DMS114 treated with DMSO at 0.1 percent for 48 hours (cell line): ENCODE measurements around the gene ARHGAP21.
A peak's percentile ranks its signal among the peaks of the same experiment; 100 is the strongest.

ENCODE experiments used
- DNase-seq: peaks from one replicate; lab custom pipeline; 2025; ENCODE audit not compliant: unreplicated experiment; lab: John Stamatoyannopoulos, UW

ARHGAP21 gene

GRCh38 chr10:24579448-24579847, 144.2 kb downstream of the ARHGAP21 start:
- no peak for DNase-seq

- no peak for DNase-seq
Observed at GRCh38 chr10:24575481-24576002, 148.1 kb downstream of the ARHGAP21 start.

GRCh38 chr10:24574578-24575155, 149.0 kb downstream of the ARHGAP21 start:
- no peak for DNase-seq

GRCh38 chr10:24574161-24574560, 149.5 kb downstream of the ARHGAP21 start:
- no peak for DNase-seq

- DNase-seq = no peak
Observed at GRCh38 chr10:24571870-24572450, 151.7 kb downstream of the ARHGAP21 start.

- DNase-seq = no peak
Observed at GRCh38 chr10:24570658-24571426, 152.8 kb downstream of the ARHGAP21 start.

- DNase-seq = no peak
Observed at GRCh38 chr10:24569828-24570657, 153.6 kb downstream of the ARHGAP21 start.

- DNase-seq = no peak
Observed at GRCh38 chr10:24569330-24569796, 154.3 kb downstream of the ARHGAP21 start.

- DNase-seq = no peak
Observed at GRCh38 chr10:24568042-24568441, 155.6 kb downstream of the ARHGAP21 start.

- DNase-seq = no peak
Observed at GRCh38 chr10:24561453-24561852, 162.2 kb downstream of the ARHGAP21 start.

- peak; percentile 53 for DNase-seq
Observed at GRCh38 chr10:24556750-24557742, 166.6 kb downstream of the ARHGAP21 start.

GRCh38 chr10:24556126-24556749, 167.4 kb downstream of the ARHGAP21 start:
- no peak for DNase-seq

GRCh38 chr10:24554036-24554435, 169.7 kb downstream of the ARHGAP21 start:
- DNase-seq = no peak

- no peak for DNase-seq
Observed at GRCh38 chr10:24553051-24553612, 170.6 kb downstream of the ARHGAP21 start.

GRCh38 chr10:24552346-24553016, 171.2 kb downstream of the ARHGAP21 start:
- no peak for DNase-seq

- no peak for DNase-seq
Observed at GRCh38 chr10:24551161-24551560, 172.5 kb downstream of the ARHGAP21 start.

- no peak for DNase-seq
Observed at GRCh38 chr10:24550680-24551079, 173.0 kb downstream of the ARHGAP21 start.

GRCh38 chr10:24545585-24545984, 178.1 kb downstream of the ARHGAP21 start:
- DNase-seq = no peak

- DNase-seq = no peak
Observed at GRCh38 chr10:24544776-24545175, 178.9 kb downstream of the ARHGAP21 start.
